Activated B cell treated with CpG ODN at 0.5 μM for 24 hours (primary cell): ENCODE data around the gene DCC. TPM values are rescaled to one million over a fixed set of nuclear protein-coding genes. Genes with fewer than 3 reads are reported as not detected.

ENCODE experiments used
- ATAC-seq: fragments of 200-7000 bp; cut with Tn5 transposase; one replicate; pipeline ENCODE4 v1.10.0; 2021; ENCODE audit warnings: low read depth, mild to moderate bottlenecking, moderate library complexity
- CTCF ChIA-PET: fragments of 350-600 bp; sonication (Branson Sonifier 250); formaldehyde crosslinking; loops from one replicate; lab custom pipeline; 2021; ENCODE audit warnings: antibody characterized with exemption; lab: Charles Lee
- POLR2A ChIA-PET: fragments of 350-600 bp; sonication (Branson Sonifier 250); formaldehyde crosslinking; loops from one replicate; lab custom pipeline; 2021; ENCODE audit warnings: antibody characterized with exemption; lab: Charles Lee
- DNase-seq: peaks from one replicate; pipeline ENCODE4 v3.0.0; 2022
- H3K27ac Mint-ChIP-seq: one replicate; pipeline ENCODE4 v1.8.0; 2020; ENCODE audit warnings: mixed read lengths
- H3K27me3 Mint-ChIP-seq: one replicate; pipeline ENCODE4 v1.8.0; 2021; ENCODE audit warnings: mixed read lengths
- H3K36me3 Mint-ChIP-seq: one replicate; pipeline ENCODE4 v1.8.0; 2021; ENCODE audit warnings: low read depth, mixed read lengths
- H3K4me1 Mint-ChIP-seq: one replicate; pipeline ENCODE4 v1.8.0; 2021; ENCODE audit warnings: mixed read lengths
- H3K4me3 Mint-ChIP-seq: one replicate; pipeline ENCODE4 v1.8.0; 2020; ENCODE audit warnings: mild to moderate bottlenecking, mixed read lengths
- H3K9me3 Mint-ChIP-seq: one replicate; pipeline ENCODE4 v1.8.0; 2020; ENCODE audit warnings: mixed read lengths
- CTCF ChIP-seq: fragments of 200-600 bp; IDR thresholded peaks from one replicate; pipeline ENCODE4 v1.8.0; 2022; ENCODE audit warnings: antibody characterized with exemption, mild to moderate bottlenecking
- intact Hi-C: fragments of 100-400 bp; cut with micrococcal nuclease; formaldehyde crosslinking; loops from one replicate; pipeline ENCODE4 v1.15.1; 2024
- total RNA-seq: library from RNA; stranded (reverse); gene quantifications from 2 replicates; pipeline ENCODE4 v1.2.3, GENCODE V29; 2022

The DCC gene
- total RNA-seq, 1 donor from 2014 or later: not detected

GRCh38 chr18:52897611-52898484 lies 557.9 kb downstream of the DCC start:
- ATAC-seq: no peak
- Mint-ChIP-seq H3K9me3 (peaks cover 5% of the 10 kb centered on the region), H3K4me3 (no peak overlapping the region), H3K36me3 (no peaks in the 10 kb centered on the region), H3K4me1 (no peaks in the 10 kb centered on the region), H3K27ac (no peak overlapping the region), H3K27me3 (no peaks in the 10 kb centered on the region)
- no peak for TF ChIP-seq CTCF
- CTCF ChIA-PET: no interaction called here
- DNase-seq: no peak
- intact Hi-C loops: no loop called here
- POLR2A ChIA-PET: no interaction called here

GRCh38 chr18:52898485-52899058 lies 558.6 kb downstream of the DCC start:
- CTCF ChIA-PET: no interaction called here
- H3K4me3 Mint-ChIP-seq: no peak overlapping the region
- H3K4me1 Mint-ChIP-seq: no peaks in the 10 kb centered on the region
- peaks cover 5% of the 10 kb centered on the region for H3K9me3 Mint-ChIP-seq
- ATAC-seq: no peak
- H3K36me3 Mint-ChIP-seq: no peaks in the 10 kb centered on the region
- intact Hi-C loops: no loop called here
- no peak for TF ChIP-seq CTCF
- POLR2A ChIA-PET: no interaction called here
- no peak for DNase-seq
- H3K27ac Mint-ChIP-seq: no peak overlapping the region
- no peaks in the 10 kb centered on the region for H3K27me3 Mint-ChIP-seq

GRCh38 chr18:52902188-52902587 lies 562.2 kb downstream of the DCC start:
- Mint-ChIP-seq H3K4me1 (no peaks in the 10 kb centered on the region), H3K9me3 (peaks cover 5% of the 10 kb centered on the region), H3K27me3 (no peaks in the 10 kb centered on the region), H3K27ac (no peak overlapping the region), H3K36me3 (no peaks in the 10 kb centered on the region), H3K4me3 (no peak overlapping the region)
- TF ChIP-seq CTCF: no peak
- no peak for ATAC-seq
- CTCF ChIA-PET: no interaction called here
- intact Hi-C loops: no loop called here
- POLR2A ChIA-PET: no interaction called here
- DNase-seq: no peak

- ChIA-PET CTCF (no interaction called here), POLR2A (no interaction called here)
- intact Hi-C loops: no loop called here
- TF ChIP-seq CTCF: no peak
- ATAC-seq (no peak), DNase-seq (no peak)
- Mint-ChIP-seq H3K27me3 (no peaks in the 10 kb centered on the region), H3K4me1 (no peaks in the 10 kb centered on the region), H3K4me3 (no peak overlapping the region), H3K9me3 (peaks cover 5% of the 10 kb centered on the region), H3K36me3 (no peaks in the 10 kb centered on the region), H3K27ac (no peak overlapping the region)
Observed at GRCh38 chr18:52903857-52904256, 563.9 kb downstream of the DCC start.

- no peak for TF ChIP-seq CTCF
Observed at GRCh38 chr18:52907543-52908308, 567.7 kb downstream of the DCC start.

More at GRCh38 chr18:52907543-52908308, 567.7 kb downstream of the DCC start:
- no peak overlapping the region for H3K4me3 Mint-ChIP-seq
- no peaks in the 10 kb centered on the region for H3K4me1 Mint-ChIP-seq
- CTCF ChIA-PET: no interaction called here
- H3K27me3 Mint-ChIP-seq: no peaks in the 10 kb centered on the region
- DNase-seq (no peak), ATAC-seq (no peak)
- POLR2A ChIA-PET: no interaction called here
- H3K36me3 Mint-ChIP-seq: no peaks in the 10 kb centered on the region
- no peak overlapping the region for H3K27ac Mint-ChIP-seq
- intact Hi-C loops: no loop called here
- no peaks in the 10 kb centered on the region for H3K9me3 Mint-ChIP-seq
